A549 (cell line): ENCODE results near the gene ROBO1. TPM values are rescaled to one million over a fixed set of nuclear protein-coding genes. Genes with fewer than 3 reads are reported as not detected.

Source experiments
- ATAC-seq, 2 experiments: fragments of 200-7000 bp in 1 of 2; fragments of >200 bp in 1 of 2; cut with Nextera tagmentation in 1 of 2; cut with Tn5 transposase in 1 of 2; 3 replicates each; pipeline versions ENCODE4 v1.8.0 to v1.9.1; 2018 to 2020; ENCODE audit warnings: mild to moderate bottlenecking in 1 of 2, moderate library complexity in 1 of 2
- CTCF ChIA-PET: fragments of 300-600 bp; sonication (Branson Sonifier 250); formaldehyde crosslinking; extraction: SDS; loops from one replicate; lab custom pipeline; 2021; ENCODE audit warnings: antibody characterized with exemption, inconsistent platforms; lab: Yijun Ruan, JAX
- POLR2A ChIA-PET: fragments of 350-600 bp; formaldehyde crosslinking; extraction: SDS; loops from one replicate; lab custom pipeline; 2021; ENCODE audit warnings: antibody characterized with exemption, inconsistent platforms; lab: Yijun Ruan, JAX
- DNase-seq, 2 experiments: peaks; one replicate each; pipeline versions ENCODE4 v3.0.0 to v3.0.0-alpha.2; 2011 to 2016; ENCODE audit warnings: low read depth in 1 of 2, low spot score in 1 of 2
- FAIRE-seq: peaks from 2 replicates; lab custom pipeline; 2011; peaks lifted over from hg19 to GRCh38; lab: Jason Lieb, UNC
- H3K27ac ChIP-seq, 2 experiments: fragments of >200 bp; sonication (Bioruptor Twin); formaldehyde crosslinking; 3 replicates each; pipeline ENCODE4 v1.5.1; 2016 to 2017
- H3K4me1 ChIP-seq: fragments of >200 bp; sonication (Bioruptor Twin); formaldehyde crosslinking; 3 replicates; pipeline ENCODE4 v1.6.1; 2016
- H3K4me2 ChIP-seq: fragments of >200 bp; sonication (Bioruptor Twin); formaldehyde crosslinking; 3 replicates; pipeline ENCODE4 v1.6.1; 2016
- H3K4me3 ChIP-seq: fragments of >200 bp; sonication (Bioruptor Twin); formaldehyde crosslinking; 3 replicates; pipeline ENCODE4 v1.5.1; 2016
- H3K9me3 ChIP-seq: fragments of >200 bp; sonication (Bioruptor Twin); formaldehyde crosslinking; 3 replicates; pipeline ENCODE4 v1.6.1; 2016
- CBX8 ChIP-seq: fragments of 200-600 bp; sonication (generic); IDR thresholded peaks from 2 replicates; pipeline ENCODE4 v1.6.1; 2016
- EP300 ChIP-seq, 2 experiments: fragments of >200 bp; sonication (Bioruptor Twin); formaldehyde crosslinking; IDR thresholded peaks; 2 replicates in 1 of 2; 3 replicates in 1 of 2; pipeline ENCODE4 v1.6.1; 2016 to 2017
- GATA3 ChIP-seq: IDR thresholded peaks from 2 replicates; pipeline ENCODE4 v1.6.1; 2012; ENCODE audit warnings: borderline replicate concordance
- HDAC2 ChIP-seq: fragments of 200-600 bp; sonication (generic); IDR thresholded peaks from 2 replicates; pipeline ENCODE4 v1.6.1; 2016
- JUN ChIP-seq, 2 experiments: fragments of >200 bp; sonication (Bioruptor Twin); formaldehyde crosslinking; IDR thresholded peaks; 2 replicates in 1 of 2; 3 replicates in 1 of 2; pipeline ENCODE4 v1.6.1; 2016 to 2017
- JUNB ChIP-seq: fragments of >200 bp; sonication (Bioruptor Twin); formaldehyde crosslinking; IDR thresholded peaks from 2 replicates; pipeline ENCODE4 v1.6.1; 2016
- MAFK ChIP-seq: fragments of 450-650 bp; IDR thresholded peaks from 2 replicates; pipeline ENCODE4 v1.6.1; 2014; ENCODE audit not compliant: partially characterized antibody
- MAZ ChIP-seq: fragments of 150-350 bp; IDR thresholded peaks from 2 replicates; pipeline ENCODE4 v1.6.1; 2014; ENCODE audit warnings: antibody characterized with exemption, low read depth, low read length, borderline replicate concordance
- MYC ChIP-seq: IDR thresholded peaks from 2 replicates; pipeline ENCODE4 v1.6.1; 2012; ENCODE audit warnings: mild to moderate bottlenecking, inconsistent platforms, low read length, improper control_type of control experiment, borderline replicate concordance
- NPAS2 ChIP-seq: fragments of 250-450 bp; sonication (Bioruptor Pico); IDR thresholded peaks from 2 replicates; pipeline ENCODE4 v1.8.0; 2022; ENCODE audit warnings: mild to moderate bottlenecking, moderate library complexity, borderline replicate concordance
- RCOR1 ChIP-seq: fragments of 150-350 bp; IDR thresholded peaks from 2 replicates; pipeline ENCODE4 v1.6.1; 2014; ENCODE audit warnings: antibody characterized with exemption, low read length, low read depth
- RFX5 ChIP-seq: fragments of 450-650 bp; IDR thresholded peaks from 2 replicates; pipeline ENCODE4 v1.7.1; 2014; ENCODE audit warnings: antibody characterized with exemption, mild to moderate bottlenecking, moderate library complexity
- RNF2 ChIP-seq: fragments of 200-600 bp; sonication (generic); IDR thresholded peaks from 2 replicates; pipeline ENCODE4 v1.6.1; 2016; ENCODE audit warnings: low read depth, mild to moderate bottlenecking, antibody characterized with exemption, moderate library complexity, borderline replicate concordance
- SMC3 ChIP-seq: fragments of >200 bp; sonication (Bioruptor Twin); formaldehyde crosslinking; IDR thresholded peaks from 3 replicates; pipeline ENCODE4 v1.6.1; 2018; ENCODE audit warnings: inconsistent platforms
- SREBF2 ChIP-seq: fragments of 450-650 bp; IDR thresholded peaks from 2 replicates; pipeline ENCODE4 v1.6.1; 2014; ENCODE audit warnings: mild to moderate bottlenecking, moderate library complexity
- WGBS: methylation state at CpG from one replicate; pipeline ENCODE4 v1.1.6; 2017; ENCODE audit errors: missing lambda C conversion rate; 5-methylcytosine and 5-hydroxymethylcytosine counted together
- polyA plus RNA-seq, 4 experiments: library from polyadenylated mRNA; depleted of rRNA in 3 of 4; stranded (reverse); fragments of >200 nt; fragmentation: RNase III in 1 of 4; extraction: RNeasy Plus Mini Kit Qiagen cat#74134 plus additional on column Dnase treatment in 1 of 4; gene quantifications; 2 replicates in 3 of 4; 3 replicates in 1 of 4; pipeline ENCODE4 v1.2.3, GENCODE V29; 2011 to 2017
- TF ChIP-seq, protein P1 (sequence below): fragments of 200-600 bp; sonication (generic); IDR thresholded peaks from 2 replicates; pipeline ENCODE4 v1.6.1; 2016; ENCODE audit warnings: antibody characterized with exemption, mild to moderate bottlenecking, moderate library complexity
- TF ChIP-seq, protein P2 (sequence below): fragments of 150-350 bp; IDR thresholded peaks from 2 replicates; pipeline ENCODE4 v1.6.1; 2014; ENCODE audit warnings: low read depth, mild to moderate bottlenecking, low read length
- TF ChIP-seq, protein P3 (sequence below): fragments of >200 bp; sonication (Bioruptor Twin); formaldehyde crosslinking; IDR thresholded peaks from 3 replicates; pipeline ENCODE4 v1.5.1; 2016
- TF ChIP-seq, protein P4 (sequence below): fragments of 450-650 bp; IDR thresholded peaks from 2 replicates; pipeline ENCODE4 v1.6.1; 2014; ENCODE audit warnings: antibody characterized with exemption

The ROBO1 gene
- polyA plus RNA-seq, 2 of the 4 experiments (the other 2 are of a cell fraction) = 25.3 to 35.6 TPM

DNA sequence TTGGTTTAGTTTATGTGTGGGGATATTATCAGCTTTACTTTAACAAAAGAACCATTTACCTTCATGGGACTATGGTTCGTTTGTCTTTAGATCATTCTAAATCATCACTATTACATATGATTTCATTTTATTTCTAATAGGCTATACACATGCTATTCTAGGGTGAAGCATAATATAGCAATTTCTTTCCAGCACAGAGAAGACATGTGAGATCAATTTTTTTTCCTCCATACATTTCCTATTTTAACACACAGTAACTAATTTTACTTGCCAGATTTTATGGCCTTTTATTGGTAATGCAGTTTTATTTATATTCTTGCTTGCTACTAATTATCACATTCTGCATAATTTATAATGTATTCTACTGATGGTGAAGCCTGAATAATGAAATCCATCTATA, 287.1 kb downstream of the ROBO1 start:
- POLR2A ChIA-PET = no interaction called here
- WGBS = 0% methylated on average over 1 of the region's 1 CpG
- CTCF ChIA-PET = no interaction called here
- H3K27ac ChIP-seq = no peak overlapping the region
- no peak for ATAC-seq
- no peak overlapping the region for H3K4me3 ChIP-seq
- no peak overlapping the region for H3K4me2 ChIP-seq
- H3K4me1 ChIP-seq = no peaks in the 10 kb centered on the region
- TF ChIP-seq JUNB = no peak
- TF ChIP-seq, all 56 proteins: peak for 0
- DNase-seq = no peak
- H3K9me3 ChIP-seq = no peaks in the 10 kb centered on the region
- no peak for FAIRE-seq

DNA sequence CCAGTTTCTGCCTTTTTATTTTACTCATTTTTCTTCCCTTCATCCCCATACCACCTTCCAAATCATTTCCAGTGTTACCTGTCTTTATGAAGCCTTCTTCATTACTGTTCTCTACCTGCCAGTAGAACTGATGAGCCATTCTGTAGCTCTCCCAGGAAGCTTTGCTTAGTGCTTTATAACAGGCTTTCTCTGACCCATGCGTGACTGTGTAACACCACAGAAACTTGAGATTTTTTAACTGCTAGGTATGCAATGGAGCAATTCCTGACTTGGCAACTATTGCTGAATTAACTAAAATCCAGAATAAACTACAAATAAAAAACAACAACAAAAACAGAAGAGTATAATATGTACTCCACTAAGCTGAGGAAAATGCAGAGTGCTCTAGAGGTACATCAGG, 289.2 kb downstream of the ROBO1 start:
- FAIRE-seq = no peak
- no peak for ATAC-seq
- DNase-seq = no peak
- TF ChIP-seq SMC3 (no peak), GATA3 (no peak), CBX8 (no peak), MAZ (no peak), HDAC2 (no peak), MAFK (no peak), MYC (no peak), SREBF2 (no peak), JUN (IDR thresholded peaks at IDR 0.05) (no peak), RCOR1 (no peak), NPAS2 (CRISPR knock-in tag) (no peak), RNF2 (no peak), RFX5 (no peak), EP300 (IDR thresholded peaks at IDR 0.05) (no peak)
- TF ChIP-seq, protein P1, sequence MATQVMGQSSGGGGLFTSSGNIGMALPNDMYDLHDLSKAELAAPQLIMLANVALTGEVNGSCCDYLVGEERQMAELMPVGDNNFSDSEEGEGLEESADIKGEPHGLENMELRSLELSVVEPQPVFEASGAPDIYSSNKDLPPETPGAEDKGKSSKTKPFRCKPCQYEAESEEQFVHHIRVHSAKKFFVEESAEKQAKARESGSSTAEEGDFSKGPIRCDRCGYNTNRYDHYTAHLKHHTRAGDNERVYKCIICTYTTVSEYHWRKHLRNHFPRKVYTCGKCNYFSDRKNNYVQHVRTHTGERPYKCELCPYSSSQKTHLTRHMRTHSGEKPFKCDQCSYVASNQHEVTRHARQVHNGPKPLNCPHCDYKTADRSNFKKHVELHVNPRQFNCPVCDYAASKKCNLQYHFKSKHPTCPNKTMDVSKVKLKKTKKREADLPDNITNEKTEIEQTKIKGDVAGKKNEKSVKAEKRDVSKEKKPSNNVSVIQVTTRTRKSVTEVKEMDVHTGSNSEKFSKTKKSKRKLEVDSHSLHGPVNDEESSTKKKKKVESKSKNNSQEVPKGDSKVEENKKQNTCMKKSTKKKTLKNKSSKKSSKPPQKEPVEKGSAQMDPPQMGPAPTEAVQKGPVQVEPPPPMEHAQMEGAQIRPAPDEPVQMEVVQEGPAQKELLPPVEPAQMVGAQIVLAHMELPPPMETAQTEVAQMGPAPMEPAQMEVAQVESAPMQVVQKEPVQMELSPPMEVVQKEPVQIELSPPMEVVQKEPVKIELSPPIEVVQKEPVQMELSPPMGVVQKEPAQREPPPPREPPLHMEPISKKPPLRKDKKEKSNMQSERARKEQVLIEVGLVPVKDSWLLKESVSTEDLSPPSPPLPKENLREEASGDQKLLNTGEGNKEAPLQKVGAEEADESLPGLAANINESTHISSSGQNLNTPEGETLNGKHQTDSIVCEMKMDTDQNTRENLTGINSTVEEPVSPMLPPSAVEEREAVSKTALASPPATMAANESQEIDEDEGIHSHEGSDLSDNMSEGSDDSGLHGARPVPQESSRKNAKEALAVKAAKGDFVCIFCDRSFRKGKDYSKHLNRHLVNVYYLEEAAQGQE = no peak
- TF ChIP-seq, protein P2, sequence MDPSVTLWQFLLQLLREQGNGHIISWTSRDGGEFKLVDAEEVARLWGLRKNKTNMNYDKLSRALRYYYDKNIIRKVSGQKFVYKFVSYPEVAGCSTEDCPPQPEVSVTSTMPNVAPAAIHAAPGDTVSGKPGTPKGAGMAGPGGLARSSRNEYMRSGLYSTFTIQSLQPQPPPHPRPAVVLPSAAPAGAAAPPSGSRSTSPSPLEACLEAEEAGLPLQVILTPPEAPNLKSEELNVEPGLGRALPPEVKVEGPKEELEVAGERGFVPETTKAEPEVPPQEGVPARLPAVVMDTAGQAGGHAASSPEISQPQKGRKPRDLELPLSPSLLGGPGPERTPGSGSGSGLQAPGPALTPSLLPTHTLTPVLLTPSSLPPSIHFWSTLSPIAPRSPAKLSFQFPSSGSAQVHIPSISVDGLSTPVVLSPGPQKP = no peak
- TF ChIP-seq, protein P3, sequence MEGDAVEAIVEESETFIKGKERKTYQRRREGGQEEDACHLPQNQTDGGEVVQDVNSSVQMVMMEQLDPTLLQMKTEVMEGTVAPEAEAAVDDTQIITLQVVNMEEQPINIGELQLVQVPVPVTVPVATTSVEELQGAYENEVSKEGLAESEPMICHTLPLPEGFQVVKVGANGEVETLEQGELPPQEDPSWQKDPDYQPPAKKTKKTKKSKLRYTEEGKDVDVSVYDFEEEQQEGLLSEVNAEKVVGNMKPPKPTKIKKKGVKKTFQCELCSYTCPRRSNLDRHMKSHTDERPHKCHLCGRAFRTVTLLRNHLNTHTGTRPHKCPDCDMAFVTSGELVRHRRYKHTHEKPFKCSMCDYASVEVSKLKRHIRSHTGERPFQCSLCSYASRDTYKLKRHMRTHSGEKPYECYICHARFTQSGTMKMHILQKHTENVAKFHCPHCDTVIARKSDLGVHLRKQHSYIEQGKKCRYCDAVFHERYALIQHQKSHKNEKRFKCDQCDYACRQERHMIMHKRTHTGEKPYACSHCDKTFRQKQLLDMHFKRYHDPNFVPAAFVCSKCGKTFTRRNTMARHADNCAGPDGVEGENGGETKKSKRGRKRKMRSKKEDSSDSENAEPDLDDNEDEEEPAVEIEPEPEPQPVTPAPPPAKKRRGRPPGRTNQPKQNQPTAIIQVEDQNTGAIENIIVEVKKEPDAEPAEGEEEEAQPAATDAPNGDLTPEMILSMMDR = no peak
- TF ChIP-seq, protein P4, sequence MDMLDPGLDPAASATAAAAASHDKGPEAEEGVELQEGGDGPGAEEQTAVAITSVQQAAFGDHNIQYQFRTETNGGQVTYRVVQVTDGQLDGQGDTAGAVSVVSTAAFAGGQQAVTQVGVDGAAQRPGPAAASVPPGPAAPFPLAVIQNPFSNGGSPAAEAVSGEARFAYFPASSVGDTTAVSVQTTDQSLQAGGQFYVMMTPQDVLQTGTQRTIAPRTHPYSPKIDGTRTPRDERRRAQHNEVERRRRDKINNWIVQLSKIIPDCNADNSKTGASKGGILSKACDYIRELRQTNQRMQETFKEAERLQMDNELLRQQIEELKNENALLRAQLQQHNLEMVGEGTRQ = no peak
- no peak overlapping the region for H3K27ac ChIP-seq
- ChIA-PET CTCF (interaction anchor here (1.0 kb wide), 1 partner anchor 18 kb away, joined by 3 read pairs; no protein-coding TSS in a partner anchor), POLR2A (no interaction called here)
- H3K4me3 ChIP-seq = no peak overlapping the region
- WGBS = 52% methylated on average over 1 of the region's 1 CpG
- H3K4me1 ChIP-seq = no peaks in the 10 kb centered on the region
- no peaks in the 10 kb centered on the region for H3K9me3 ChIP-seq
- H3K4me2 ChIP-seq = no peak overlapping the region
